Thymus (tissue), 11 donors: Measurements from ENCODE around the gene KLHL10. TPM values are rescaled to one million over a fixed set of nuclear protein-coding genes. Genes with fewer than 3 reads are reported as not detected.

Experiments used
- DNase-seq, 9 donors: peaks; one replicate each; pipeline ENCODE4 v3.0.0-alpha.2; 2013; ENCODE audit warnings: low spot score in 9 of 9, low read depth in 6 of 9, missing footprints in 1 of 9
- H3K27ac ChIP-seq, 2 donors: one replicate each; pipeline ENCODE4 v1.5.1; 2013; ENCODE audit warnings: control low read depth in 1 of 2, low read depth in 1 of 2, low read length in 1 of 2, mild to moderate bottlenecking in 1 of 2, moderate library complexity in 1 of 2
- H3K27me3 ChIP-seq, 2 donors: one replicate each; pipeline ENCODE4 v1.5.1; 2013; ENCODE audit warnings: low read length in 1 of 2; ENCODE audit not compliant: control insufficient read depth in 2 of 2, insufficient read depth in 1 of 2
- H3K36me3 ChIP-seq, 2 donors: one replicate each; pipeline ENCODE4 v1.5.1; 2013; ENCODE audit warnings: low read length in 1 of 2, mild to moderate bottlenecking in 1 of 2, moderate library complexity in 1 of 2; ENCODE audit not compliant: control insufficient read depth in 2 of 2, insufficient read depth in 2 of 2
- H3K4me1 ChIP-seq, 2 donors: one replicate each; pipeline ENCODE4 v1.5.1; 2013; ENCODE audit warnings: low read length in 2 of 2; ENCODE audit not compliant: control insufficient read depth in 2 of 2, insufficient read depth in 2 of 2
- H3K4me3 ChIP-seq, 2 donors: one replicate each; pipeline ENCODE4 v1.5.1; 2013; ENCODE audit warnings: low read length in 2 of 2, control low read depth in 1 of 2, mild to moderate bottlenecking in 1 of 2
- H3K9me3 ChIP-seq, 2 donors: one replicate each; pipeline ENCODE4 v1.5.1; 2013; ENCODE audit warnings: low read length in 1 of 2, mild to moderate bottlenecking in 1 of 2; ENCODE audit not compliant: control insufficient read depth in 2 of 2, insufficient read depth in 1 of 2
- WGBS: extraction: QIAGEN DNeasy Blood & Tissue Kit; methylation state at CpG from one replicate; pipeline ENCODE4 v1.1.7; 2013; 5-methylcytosine and 5-hydroxymethylcytosine counted together
- polyA plus RNA-seq: library from polyadenylated mRNA; stranded (reverse); fragments of 200-250 nt; gene quantifications from one replicate; pipeline ENCODE4 v1.2.3, GENCODE V29; 2013
- total RNA-seq: library from RNA; stranded (reverse); fragments of 120-200 nt; gene quantifications from one replicate; pipeline ENCODE4 v1.2.4, GENCODE V29; 2013
- donor health status: healthy.

The KLHL10 gene
- total and polyA plus RNA-seq, 2 donors: 0.14 TPM; not detected in 1

- H3K27ac ChIP-seq: no peak overlapping the region
- WGBS: 98% methylated on average over 6 of the region's 6 CpGs
- peaks cover 81 to 90% of the 10 kb centered on the region in 2 donors for H3K36me3 ChIP-seq
- no peak overlapping the region for H3K4me3 ChIP-seq
- DNase-seq: no peak
- H3K27me3 ChIP-seq: no peaks in the 10 kb centered on the region
- no peaks in the 10 kb centered on the region for H3K9me3 ChIP-seq
- H3K4me1 ChIP-seq: no peaks in the 10 kb centered on the region
These were observed 59.1 kb downstream of the KLHL10 start for GRCh38 chr17:41896726-41897125.

Other genes starting within 250 kb of the KLHL10 start
- 7.5 TPM for gene KRT16, start 225.1 kb upstream of the KLHL10 start, total RNA-seq
- gene KRT16, start 225.1 kb upstream of the KLHL10 start, polyA plus RNA-seq: 262 TPM
- 195 TPM for gene KRT17, start 213.2 kb upstream of the KLHL10 start, total RNA-seq
- gene KRT17, start 213.2 kb upstream of the KLHL10 start, polyA plus RNA-seq: 2,044 TPM
- 145 TPM for gene EIF1, start 148.9 kb upstream of the KLHL10 start, total RNA-seq
- gene EIF1, start 148.9 kb upstream of the KLHL10 start, polyA plus RNA-seq: 1,051 TPM
- gene GAST, start 125.5 kb upstream of the KLHL10 start, total RNA-seq: 5.0 TPM
- 77.6 TPM for gene GAST, start 125.5 kb upstream of the KLHL10 start, polyA plus RNA-seq
- gene HAP1, start 103.2 kb upstream of the KLHL10 start, total RNA-seq: 0.33 TPM
- 4.0 TPM for gene HAP1, start 103.2 kb upstream of the KLHL10 start, polyA plus RNA-seq
- gene JUP, start 51.1 kb upstream of the KLHL10 start, total RNA-seq: 27.0 TPM
- 87.6 TPM for gene JUP, start 51.1 kb upstream of the KLHL10 start, polyA plus RNA-seq
- 4.1 TPM for gene P3H4, start 25.9 kb upstream of the KLHL10 start, total RNA-seq
- 4.8 TPM for gene P3H4, start 25.9 kb upstream of the KLHL10 start, polyA plus RNA-seq
- gene FKBP10, start 24.8 kb upstream of the KLHL10 start, total RNA-seq: 9.1 TPM
- 9.6 TPM for gene FKBP10, start 24.8 kb upstream of the KLHL10 start, polyA plus RNA-seq
- gene NT5C3B, start 1.6 kb upstream of the KLHL10 start, total RNA-seq: 29.9 TPM
- gene NT5C3B, start 1.6 kb upstream of the KLHL10 start, polyA plus RNA-seq: 57.3 TPM
- 11.4 TPM for gene KLHL11, start 27.6 kb downstream of the KLHL10 start, total RNA-seq
- gene KLHL11, start 27.6 kb downstream of the KLHL10 start, polyA plus RNA-seq: 0.98 TPM
- 42.7 TPM for gene ACLY, start 81.1 kb downstream of the KLHL10 start, total RNA-seq
- 26.6 TPM for gene ACLY, start 81.1 kb downstream of the KLHL10 start, polyA plus RNA-seq
- gene ODAD4, start 92.8 kb downstream of the KLHL10 start, total RNA-seq: 0.61 TPM
- gene ODAD4, start 92.8 kb downstream of the KLHL10 start, polyA plus RNA-seq: 1.4 TPM
- gene CNP, start 129.0 kb downstream of the KLHL10 start, total RNA-seq: 35.9 TPM
- gene CNP, start 129.0 kb downstream of the KLHL10 start, polyA plus RNA-seq: 46.0 TPM
- 99.1 TPM for gene DNAJC7, start 179.6 kb downstream of the KLHL10 start, total RNA-seq
- gene DNAJC7, start 179.6 kb downstream of the KLHL10 start, polyA plus RNA-seq: 95.7 TPM
- 24.1 TPM for gene NKIRAS2, start 182.3 kb downstream of the KLHL10 start, total RNA-seq
- gene NKIRAS2, start 182.3 kb downstream of the KLHL10 start, polyA plus RNA-seq: 22.0 TPM
- gene C17orf113, start 212.8 kb downstream of the KLHL10 start, total RNA-seq: 0.71 TPM
- gene C17orf113, start 212.8 kb downstream of the KLHL10 start, polyA plus RNA-seq: 0.84 TPM